H9 (cell line): ENCODE results near the gene PROC. TPM values are rescaled to one million over a fixed set of nuclear protein-coding genes. Genes with fewer than 3 reads are reported as not detected.

Experiments
- DNase-seq: peaks from one replicate; pipeline ENCODE4 v3.0.0-alpha.2; 2017
- H2AFZ ChIP-seq: one replicate; pipeline ENCODE4 v1.6.1; 2013; ENCODE audit warnings: mild to moderate bottlenecking, low read length, control low read depth, moderate library complexity
- H2AK5ac ChIP-seq: 2 replicates; pipeline ENCODE4 v1.6.1; 2013; ENCODE audit warnings: low read length, control low read depth, mixed read lengths; ENCODE audit not compliant: insufficient read length
- H2BK120ac ChIP-seq: one replicate; pipeline ENCODE4 v1.6.1; 2013; ENCODE audit warnings: low read depth, mild to moderate bottlenecking, low read length, control low read depth, inconsistent platforms; ENCODE audit not compliant: poor library complexity, severe bottlenecking
- H2BK12ac ChIP-seq: 2 replicates; pipeline ENCODE4 v1.6.1; 2013; ENCODE audit warnings: low read length, control low read depth, mixed read lengths, low read depth; ENCODE audit not compliant: insufficient read length
- H2BK15ac ChIP-seq: 2 replicates; pipeline ENCODE4 v1.6.1; 2013; ENCODE audit warnings: low read depth, low read length, control low read depth
- H2BK20ac ChIP-seq: one replicate; pipeline ENCODE4 v1.6.1; 2013; ENCODE audit warnings: low read depth, mild to moderate bottlenecking, low read length, control low read depth, inconsistent platforms; ENCODE audit not compliant: poor library complexity, severe bottlenecking
- H2BK5ac ChIP-seq: 2 replicates; pipeline ENCODE4 v1.6.1; 2013; ENCODE audit warnings: low read length, control low read depth, mixed read lengths; ENCODE audit not compliant: insufficient read length
- H3K14ac ChIP-seq: 2 replicates; pipeline ENCODE4 v1.6.1; 2013; ENCODE audit warnings: low read length, control low read depth; ENCODE audit not compliant: insufficient read depth
- H3K18ac ChIP-seq: 2 replicates; pipeline ENCODE4 v1.6.1; 2013; ENCODE audit warnings: low read depth, mild to moderate bottlenecking, mixed read lengths, low read length, control low read depth; ENCODE audit not compliant: insufficient read length
- H3K23ac ChIP-seq: 2 replicates; pipeline ENCODE4 v1.6.1; 2013; ENCODE audit warnings: low read length, control low read depth, mixed read lengths, low read depth; ENCODE audit not compliant: insufficient read length
- H3K23me2 ChIP-seq: 2 replicates; pipeline ENCODE4 v1.6.1; 2013; ENCODE audit warnings: low read depth, mild to moderate bottlenecking, mixed read lengths, low read length, control low read depth; ENCODE audit not compliant: insufficient read length, poor library complexity, severe bottlenecking
- H3K27ac ChIP-seq: 2 replicates; pipeline ENCODE4 v1.5.1; 2013; ENCODE audit warnings: low read length, control low read depth, mixed read lengths, low read depth; ENCODE audit not compliant: insufficient read length
- H3K27me3 ChIP-seq: 2 replicates; pipeline ENCODE4 v1.6.1; 2013; ENCODE audit warnings: low read length, control low read depth, inconsistent platforms; ENCODE audit not compliant: insufficient read depth
- H3K4ac ChIP-seq: 2 replicates; pipeline ENCODE4 v1.6.1; 2013; ENCODE audit warnings: low read depth, mild to moderate bottlenecking, control low read depth, inconsistent platforms, low read length, moderate library complexity
- H3K4me1 ChIP-seq: 2 replicates; pipeline ENCODE4 v1.6.1; 2013; ENCODE audit warnings: low read length, control low read depth, inconsistent platforms; ENCODE audit not compliant: insufficient read depth
- H3K4me2 ChIP-seq: 2 replicates; pipeline ENCODE4 v1.6.1; 2013; ENCODE audit warnings: low read length, control low read depth, mixed read lengths; ENCODE audit not compliant: insufficient read length, insufficient read depth
- H3K56ac ChIP-seq: 2 replicates; pipeline ENCODE4 v1.6.1; 2013; ENCODE audit warnings: low read depth, mild to moderate bottlenecking, mixed read lengths, low read length, control low read depth; ENCODE audit not compliant: insufficient read length
- H3K79me1 ChIP-seq: 2 replicates; pipeline ENCODE4 v1.6.1; 2013; ENCODE audit warnings: low read depth, mild to moderate bottlenecking, moderate library complexity, low read length, control low read depth, inconsistent platforms; ENCODE audit not compliant: insufficient read depth, poor library complexity, severe bottlenecking
- H3K79me2 ChIP-seq: 2 replicates; pipeline ENCODE4 v1.6.1; 2013; ENCODE audit warnings: low read length, control low read depth, inconsistent platforms; ENCODE audit not compliant: insufficient read depth
- H3K9ac ChIP-seq: 2 replicates; pipeline ENCODE4 v1.6.1; 2013; ENCODE audit warnings: low read length, control low read depth, mixed read lengths; ENCODE audit not compliant: insufficient read length; ENCODE audit errors: extremely low read depth
- H3K9me3 ChIP-seq: one replicate; pipeline ENCODE4 v1.6.1; 2013; ENCODE audit warnings: low read depth, low read length, inconsistent platforms; ENCODE audit not compliant: control insufficient read depth
- H3T11ph ChIP-seq: one replicate; pipeline ENCODE4 v1.6.1; 2013; ENCODE audit warnings: mild to moderate bottlenecking, low read length, control low read depth, inconsistent platforms
- H4K20me1 ChIP-seq: one replicate; pipeline ENCODE4 v1.6.1; 2013; ENCODE audit not compliant: control insufficient read depth, insufficient read length, insufficient read depth
- H4K5ac ChIP-seq: 2 replicates; pipeline ENCODE4 v1.6.1; 2013; ENCODE audit warnings: low read depth, mild to moderate bottlenecking, mixed read lengths, low read length, control low read depth; ENCODE audit not compliant: insufficient read length
- H4K8ac ChIP-seq: replicated peaks from 2 replicates; pipeline ENCODE4 v1.6.1; 2013; ENCODE audit warnings: low read length, control low read depth, mixed read lengths, low read depth; ENCODE audit not compliant: insufficient read length
- H4K91ac ChIP-seq: 2 replicates; pipeline ENCODE4 v1.6.1; 2013; ENCODE audit warnings: low read depth, mild to moderate bottlenecking, moderate library complexity, mixed read lengths, low read length, control low read depth; ENCODE audit not compliant: insufficient read length
- H3K27ac Mint-ChIP-seq, 3 experiments: 2 replicates in 2 of 3; 3 replicates in 1 of 3; pipeline ENCODE4 v1.8.0; 2020 to 2021; ENCODE audit warnings: mixed read lengths in 3 of 3, mild to moderate bottlenecking in 1 of 3, moderate library complexity in 1 of 3
- H3K27me3 Mint-ChIP-seq: 2 replicates; pipeline ENCODE4 v1.8.0; 2021; ENCODE audit warnings: low read depth, mild to moderate bottlenecking, moderate library complexity, mixed read lengths
- H3K36me3 Mint-ChIP-seq, 3 experiments: 2 replicates in 2 of 3; 3 replicates in 1 of 3; pipeline ENCODE4 v1.8.0; 2020 to 2021; ENCODE audit warnings: low read depth in 3 of 3, mixed read lengths in 3 of 3; ENCODE audit not compliant: insufficient read depth in 1 of 3
- H3K4me1 Mint-ChIP-seq, 2 experiments: 2 replicates each; pipeline ENCODE4 v1.8.0; 2020; ENCODE audit warnings: mixed read lengths in 2 of 2
- H3K4me3 Mint-ChIP-seq, 2 experiments: 2 replicates in 1 of 2; 3 replicates in 1 of 2; pipeline ENCODE4 v1.8.0; 2020 to 2021; ENCODE audit warnings: mild to moderate bottlenecking in 2 of 2, mixed read lengths in 2 of 2, moderate library complexity in 1 of 2
- H3K9me3 Mint-ChIP-seq, 2 experiments: 2 replicates in 1 of 2; 3 replicates in 1 of 2; pipeline ENCODE4 v1.8.0; 2020; ENCODE audit warnings: mild to moderate bottlenecking in 2 of 2, mixed read lengths in 2 of 2, moderate library complexity in 1 of 2
- CTCF ChIP-seq: fragments of 200-600 bp; sonication (generic); conservative IDR thresholded peaks from 3 replicates; pipeline ENCODE4 v1.8.0; 2021; ENCODE audit warnings: antibody characterized with exemption, mild to moderate bottlenecking
- WGBS: extraction: QIAGEN DNeasy Blood & Tissue Kit; methylation state at CpG from one replicate; pipeline ENCODE4 v1.1.7; 2013; ENCODE audit warnings: missing lambda C conversion rate, low lambda C conversion rate, mixed read lengths; ENCODE audit not compliant: insufficient read length; ENCODE audit errors: extremely low coverage; 5-methylcytosine and 5-hydroxymethylcytosine counted together
- total RNA-seq: library from RNA; stranded (reverse); gene quantifications from 2 replicates; pipeline ENCODE4 v1.2.1, GENCODE V29; 2021

PROC gene
- total RNA-seq, 1 experiment from 2014 or later = 0.61 TPM

GRCh38 chr2:127410871-127411652 is 7.2 kb upstream of the PROC start:
- H3K27me3 Mint-ChIP-seq = peaks cover 30% of the 10 kb centered on the region
- H3K36me3 Mint-ChIP-seq = peaks cover 0 to 16% (median 4%) of the 10 kb centered on the region in 3 experiments; a peak in 3 of 7 replicates
- H3K23me2 ChIP-seq = peaks cover 7% of the 10 kb centered on the region
- peaks cover 4 to 5% of the 10 kb centered on the region in 2 experiments; a peak in 3 of 4 replicates for H3K4me1 Mint-ChIP-seq
- H2BK5ac ChIP-seq = no peak overlapping the region
- no peak overlapping the region for H2BK12ac ChIP-seq
- H3K9me3 Mint-ChIP-seq = peaks cover 4% of the 10 kb centered on the region in 2 experiments; a peak in 3 of 5 replicates
- DNase-seq = no peak
- H3K23ac ChIP-seq = no peak overlapping the region
- no peaks in the 10 kb centered on the region; the same call in 1 of the 2 replicates for H3K27me3 ChIP-seq
- H3T11ph ChIP-seq = no peak overlapping the region
- no peak overlapping the region for H2BK20ac ChIP-seq
- H3K56ac ChIP-seq = no peak overlapping the region
- H3K4me1 ChIP-seq = peaks cover 2% of the 10 kb centered on the region
- H3K79me2 ChIP-seq = no peaks in the 10 kb centered on the region
- no peaks in the 10 kb centered on the region for H3K79me1 ChIP-seq
- no peaks in the 10 kb centered on the region for H3K9me3 ChIP-seq
- H2BK15ac ChIP-seq = no peak overlapping the region
- no peak overlapping the region for H3K14ac ChIP-seq
- no peak overlapping the region for H4K5ac ChIP-seq
- H3K4me3 Mint-ChIP-seq = no peak overlapping the region
- no peak overlapping the region for H3K4ac ChIP-seq
- no peak overlapping the region for H4K8ac ChIP-seq
- no peak overlapping the region for H3K4me2 ChIP-seq
- WGBS = no CpG with 5 or more reads among the region's 6 CpGs
- no peak overlapping the region for H2BK120ac ChIP-seq
- H4K20me1 ChIP-seq = no peaks in the 10 kb centered on the region
- TF ChIP-seq CTCF = no peak
- H3K27ac Mint-ChIP-seq = no peak overlapping the region
- no peak overlapping the region for H2AFZ ChIP-seq
- no peak overlapping the region for H3K27ac ChIP-seq
- no peak overlapping the region for H4K91ac ChIP-seq
- no peak overlapping the region for H3K18ac ChIP-seq
- no peak overlapping the region for H2AK5ac ChIP-seq
- no peak overlapping the region for H3K9ac ChIP-seq
